Left cardiac atrium (tissue), 4 donors: ENCODE results near the gene SMG6. TPM values are rescaled to one million over a fixed set of nuclear protein-coding genes. Genes with fewer than 3 reads are reported as not detected.
A peak's percentile ranks its signal among the peaks of the same experiment; 100 is the strongest.

Experiments used
- ATAC-seq, 2 donors: fragments of 200-7000 bp; cut with Tn5 transposase; one replicate each; pipeline ENCODE4 v1.9.1; 2020; ENCODE audit warnings: mild to moderate bottlenecking in 2 of 2, moderate library complexity in 2 of 2
- DNase-seq: peaks from one replicate; pipeline ENCODE4 v3.0.0-alpha.2; 2020
- intact Hi-C, 2 donors: fragments of 100-400 bp; cut with DNase I; formaldehyde crosslinking; loops; one replicate each; pipeline versions ENCODE4 v1.14.1 to v1.15.1; 2022 to 2023
- total RNA-seq, 2 donors: library from RNA; stranded (reverse); fragmentation: NEBNext Ultra II Directional; extraction: Animal tissue kit (Norgen Biotek cat#: 25700); gene quantifications; one replicate each; pipeline ENCODE4 v1.2.1, GENCODE V29; 2021
- donor health status: DM: no; HTN: yes; CAD: no.
- donor health status: DM: no; HTN: yes; CAD: no; lungs with severe emphysema.
- donor health status: DM: yes; HTN: yes; CAD: no.
- donor health status: Dilated cardiomyopathy.

SMG6 gene
- total RNA-seq, 2 donors from 2014 or later: 22.3 to 23.0 TPM

DNA sequence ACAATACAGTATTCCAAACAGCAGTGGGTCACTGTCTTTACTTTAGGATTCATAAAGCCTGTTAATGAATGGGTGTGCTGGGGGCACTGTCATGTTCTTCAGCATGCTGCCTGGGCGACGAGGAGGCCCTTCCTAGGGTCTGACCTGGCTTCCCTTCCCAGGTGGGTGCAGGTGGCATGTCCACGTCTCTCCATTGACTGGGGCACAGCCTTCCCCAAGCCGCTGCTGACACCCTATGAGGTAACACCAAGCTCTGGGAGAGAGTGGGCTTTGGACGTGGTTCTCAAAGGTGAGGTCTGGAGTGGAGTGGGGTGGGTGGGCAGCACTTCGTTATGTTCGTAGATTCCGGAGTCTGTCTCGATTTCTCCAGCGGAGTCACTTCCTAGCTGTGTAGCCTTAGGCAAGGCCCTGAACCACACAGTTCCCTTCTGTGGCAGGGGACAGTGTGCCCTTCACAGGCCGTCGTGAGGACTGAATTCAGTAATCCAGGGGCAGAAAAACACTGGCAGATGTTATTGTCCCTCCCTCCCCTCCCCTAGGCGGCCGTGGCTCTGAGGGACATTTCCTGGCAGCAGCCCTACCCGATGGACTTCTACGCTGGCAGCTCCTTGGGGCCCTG, 262.5 kb downstream of the SMG6 start:
- intact Hi-C loops: loop anchor here in 1 of 2 donors (5.0 kb wide), 1 partner anchor 134 kb away; no protein-coding TSS in a partner anchor
- DNase-seq: no peak
- peak in 1 of 2 donors; percentile 0 for ATAC-seq

DNA sequence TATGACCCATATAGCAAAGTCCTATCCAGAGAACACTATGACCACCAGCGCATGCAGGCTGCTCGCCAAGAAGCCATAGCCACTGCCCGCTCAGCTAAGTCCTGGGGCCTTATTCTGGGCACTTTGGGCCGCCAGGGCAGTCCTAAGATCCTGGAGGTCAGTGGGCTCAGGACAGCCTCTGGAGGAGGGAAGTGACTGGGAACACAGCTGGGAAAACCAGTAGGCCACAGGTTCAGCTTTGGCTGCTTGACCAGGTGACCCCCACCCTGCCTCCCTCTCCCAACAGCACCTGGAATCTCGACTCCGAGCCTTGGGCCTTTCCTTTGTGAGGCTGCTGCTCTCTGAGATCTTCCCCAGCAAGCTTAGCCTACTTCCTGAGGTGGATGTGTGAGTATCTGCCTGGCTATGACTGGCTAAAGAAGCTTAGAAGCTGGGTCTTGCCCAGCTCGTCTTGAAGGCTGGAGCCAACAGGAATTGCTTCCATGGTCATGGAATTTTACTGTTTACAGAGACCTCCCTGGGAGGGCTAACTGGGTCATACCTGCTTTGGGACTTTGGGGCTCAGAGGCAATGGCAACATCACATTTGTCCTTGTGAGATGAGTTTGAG, 263.3 kb downstream of the SMG6 start:
- no peak for DNase-seq
- intact Hi-C loops: loop anchor here in 1 of 2 donors (5.0 kb wide), 1 partner anchor 133 kb away; no protein-coding TSS in a partner anchor
- no peak for ATAC-seq

DNA sequence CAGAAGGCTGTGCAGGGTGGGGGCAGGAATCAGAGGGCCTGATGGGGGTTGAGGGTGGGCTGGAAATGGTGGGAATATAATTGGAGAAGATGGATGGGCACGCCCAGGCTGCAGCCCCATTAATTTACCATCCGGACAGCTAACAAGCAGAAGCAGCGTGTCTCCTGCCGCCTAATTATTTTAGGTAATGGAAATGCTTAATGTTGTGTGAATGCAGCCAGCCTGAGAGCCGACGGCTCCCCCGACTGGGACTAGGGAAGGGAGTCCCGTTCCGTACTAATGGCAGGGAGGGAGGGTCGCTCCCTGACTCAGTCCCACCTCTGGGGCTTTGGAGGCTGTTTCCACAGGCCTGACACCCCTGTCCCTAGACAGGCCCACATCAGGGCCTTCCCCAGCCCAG, 266.4 kb downstream of the SMG6 start:
- DNase-seq (no peak), ATAC-seq (no peak)
- intact Hi-C loops: loop anchor here in 1 of 2 donors (10.0 kb wide), 1 partner anchor 372 kb away; no protein-coding TSS in a partner anchor

DNA sequence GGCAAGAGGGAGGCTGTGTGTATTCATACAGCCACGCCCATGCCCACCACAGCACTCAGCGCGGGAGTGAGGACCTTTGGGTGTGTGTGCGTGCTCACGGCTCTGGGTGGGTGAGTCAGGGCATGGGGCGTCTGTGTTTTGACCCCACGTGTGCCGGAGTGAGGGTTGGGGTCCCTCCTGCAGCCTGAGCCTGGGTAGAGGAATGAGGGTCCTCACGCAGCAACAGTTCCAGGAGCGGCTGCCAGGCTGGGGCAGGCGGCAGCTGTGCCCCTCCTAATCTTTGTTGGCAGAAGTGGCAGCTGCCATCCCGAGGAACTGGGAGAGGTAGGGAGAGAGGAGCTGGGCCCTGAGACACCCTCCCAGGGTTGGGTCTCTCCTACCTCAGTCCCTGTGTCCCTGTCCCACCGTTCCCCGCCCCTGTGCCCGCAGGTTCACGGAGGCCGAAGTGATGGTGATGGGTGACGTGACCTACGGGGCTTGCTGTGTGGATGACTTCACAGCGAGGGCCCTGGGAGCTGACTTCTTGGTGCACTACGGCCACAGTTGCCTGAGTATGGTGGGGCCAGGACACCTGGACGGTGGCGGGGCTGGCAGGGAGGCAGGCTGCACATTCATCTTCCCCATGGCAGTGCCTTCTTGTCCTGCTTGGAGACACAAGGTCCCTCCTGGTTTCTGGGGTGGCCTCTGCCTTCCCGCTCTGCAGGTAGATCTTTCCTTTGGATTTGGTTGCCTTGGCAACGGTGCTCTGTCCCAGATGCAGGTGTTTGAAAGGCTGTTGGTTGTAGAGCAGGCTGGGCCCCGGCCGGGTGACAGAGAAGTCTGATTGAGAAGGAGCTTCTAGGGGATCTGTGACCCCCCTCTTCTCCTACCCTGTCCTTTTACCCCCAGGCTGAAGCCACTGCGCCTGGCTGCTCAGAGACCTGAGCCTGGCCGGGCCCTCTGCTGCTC, 267.8 kb downstream of the SMG6 start:
- ATAC-seq (no peak), DNase-seq (no peak)
- intact Hi-C loops: loop anchor here in 1 of 2 donors (10.0 kb wide), 1 partner anchor 371 kb away; no protein-coding TSS in a partner anchor

DNA sequence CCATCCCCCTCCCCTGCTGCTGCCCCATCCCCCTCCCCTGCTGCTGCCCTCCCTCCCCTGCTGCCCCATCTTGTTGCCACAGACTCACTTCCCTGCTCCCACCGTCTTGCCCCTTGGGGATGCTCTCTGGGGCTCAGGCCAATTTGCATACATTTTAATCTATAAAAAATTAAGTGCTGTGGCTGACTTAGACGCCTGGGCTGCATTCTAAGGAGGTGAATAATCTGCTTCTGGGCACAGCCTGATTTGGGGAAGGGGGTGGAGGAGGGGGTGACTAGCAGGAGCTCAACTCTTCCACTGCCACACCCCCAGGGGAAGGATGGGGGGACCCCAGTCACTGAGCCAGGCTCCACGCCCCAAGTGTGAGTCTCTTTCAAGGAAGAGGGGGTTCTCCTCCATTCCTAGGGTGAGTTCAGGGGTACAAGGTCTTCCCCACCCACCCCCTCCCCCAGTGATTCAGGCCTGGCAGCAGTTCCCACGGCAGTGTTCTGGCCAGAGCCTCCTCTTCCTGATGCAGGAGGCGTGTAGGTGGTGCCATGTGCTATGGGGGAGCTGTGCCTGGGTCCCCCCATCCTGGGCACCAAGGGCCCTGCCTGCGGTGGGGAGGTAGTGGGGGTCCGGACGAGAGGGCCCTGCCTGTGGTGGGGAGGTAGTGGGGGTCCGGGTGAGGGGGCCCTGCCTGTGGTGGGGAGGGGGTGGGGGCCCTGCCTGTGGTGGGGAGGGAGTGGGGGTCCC, 268.6 kb downstream of the SMG6 start:
- intact Hi-C loops: loop anchor here in 1 of 2 donors (10.0 kb wide), 1 partner anchor 370 kb away; no protein-coding TSS in a partner anchor
- ATAC-seq: no peak
- DNase-seq: no peak

DNA sequence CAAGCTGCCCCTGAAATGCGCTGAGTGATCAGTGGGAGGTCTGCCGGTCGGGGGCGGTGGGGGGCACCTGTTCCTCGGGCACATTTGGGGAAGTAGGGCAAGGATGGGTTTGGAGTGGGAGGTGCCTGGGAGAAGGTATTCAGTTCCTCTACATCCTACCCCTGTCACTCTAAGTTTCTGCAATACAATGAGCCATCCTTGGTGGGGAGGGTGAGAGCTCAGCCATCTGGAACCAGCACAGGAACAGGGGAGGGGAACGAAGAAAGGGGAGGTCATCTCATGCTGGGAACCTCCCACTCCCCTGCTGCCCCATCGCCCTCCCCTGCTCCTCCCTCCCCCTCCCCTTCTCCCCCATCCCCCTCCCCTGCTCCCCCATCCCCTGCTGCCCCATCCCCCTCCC, 269.4 kb downstream of the SMG6 start:
- ATAC-seq: no peak
- intact Hi-C loops: loop anchor here in 1 of 2 donors (10.0 kb wide), 1 partner anchor 369 kb away; no protein-coding TSS in a partner anchor
- DNase-seq: no peak

DNA sequence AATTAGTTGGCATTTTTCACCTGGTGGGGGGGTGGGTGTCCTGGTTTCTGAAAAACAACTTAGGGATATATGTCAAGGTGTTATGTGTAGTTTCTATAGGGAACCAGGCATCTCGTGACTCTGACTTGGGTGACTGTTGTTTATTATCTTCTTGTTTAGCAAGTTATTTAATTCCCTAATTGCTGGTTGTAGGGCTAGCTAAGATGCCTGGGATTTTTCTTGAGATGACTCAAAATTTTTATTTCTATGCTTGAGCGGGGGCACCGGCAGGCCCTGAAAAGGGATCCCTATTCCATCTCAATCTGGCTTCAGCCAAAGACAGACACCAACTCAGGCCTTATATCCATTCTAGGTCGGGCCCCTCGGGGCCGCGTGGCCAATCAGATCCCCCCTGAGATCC, 270.4 kb downstream of the SMG6 start:
- ATAC-seq (no peak), DNase-seq (no peak)
- intact Hi-C loops: loop anchor here in 1 of 2 donors (10.0 kb wide), 1 partner anchor 368 kb away; no protein-coding TSS in a partner anchor

DNA sequence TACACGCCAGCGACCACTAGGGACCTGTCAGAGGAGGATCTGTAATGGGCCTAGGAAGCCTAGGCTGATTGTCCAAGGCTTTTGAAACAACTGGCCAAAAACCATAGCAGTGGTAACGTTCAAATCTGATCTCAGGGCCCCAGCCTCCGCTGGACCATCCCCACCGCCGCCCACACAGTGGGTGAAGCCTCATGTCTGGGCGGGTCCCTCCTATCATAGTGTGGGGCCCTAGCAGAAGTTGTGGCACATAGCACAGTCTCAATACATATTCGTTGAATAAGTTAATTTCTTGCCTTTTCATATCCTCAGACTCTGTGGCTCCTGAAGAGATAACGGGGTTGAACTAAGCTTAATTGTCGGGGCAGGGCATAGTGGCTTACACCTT, 272.8 kb downstream of the SMG6 start:
- DNase-seq: no peak
- intact Hi-C loops: loop anchor here in 1 of 2 donors (10.0 kb wide), 1 partner anchor 366 kb away; no protein-coding TSS in a partner anchor

DNA sequence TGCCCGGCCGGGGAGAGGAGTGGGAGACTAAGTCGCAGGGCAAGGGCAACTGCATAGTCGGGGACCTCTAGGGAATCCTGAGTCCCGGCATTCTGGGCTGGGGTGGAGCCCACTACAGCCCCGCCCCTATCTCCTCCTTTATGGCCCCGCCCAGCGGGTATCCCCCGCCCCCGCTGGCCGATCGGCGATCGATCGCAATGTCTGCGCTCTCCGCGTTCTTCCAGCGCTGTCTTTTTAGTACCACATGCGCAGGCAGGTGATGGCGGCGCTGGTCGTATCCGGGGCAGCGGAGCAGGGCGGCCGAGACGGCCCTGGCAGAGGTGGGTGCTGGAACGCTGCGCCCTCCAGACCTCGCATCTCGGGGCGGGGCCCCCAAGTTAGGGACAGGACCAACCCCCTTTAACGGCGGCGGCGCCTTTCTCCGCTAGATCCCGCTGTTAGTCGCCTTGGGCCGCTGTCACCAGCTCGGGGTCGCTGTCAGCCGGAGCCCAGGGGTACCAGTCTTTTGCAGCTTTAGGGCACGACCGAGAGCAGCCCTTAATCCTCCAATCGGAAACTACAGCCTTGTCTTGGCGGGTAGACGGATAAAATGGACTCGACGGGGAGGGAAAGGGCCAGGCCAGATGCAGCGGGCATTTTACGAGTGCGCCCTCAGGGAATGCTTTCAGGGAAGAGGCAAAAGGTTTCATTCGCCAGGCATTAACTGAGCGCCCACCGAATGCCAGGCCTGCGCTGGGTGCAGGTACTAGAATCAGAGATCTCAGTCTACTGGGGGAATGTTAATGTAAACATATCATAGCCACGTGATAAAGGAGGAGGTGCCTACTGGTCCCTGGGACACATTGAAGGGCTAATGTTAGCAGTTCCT, 273.4 kb downstream of the SMG6 start, which contains the start of gene DPH1:
TSS of gene DPH1 (plus strand) at position 243 of the 868 bp plus-strand sequence. CDS start at position 260, 17 bp downstream.
- ATAC-seq (peak; percentile 85 to 90), DNase-seq (peak; percentile 92)
- intact Hi-C loops: loop anchor here (5.0 to 10.0 kb wide), 4 partner anchors 108 to 365 kb away; no protein-coding TSS in a partner anchor

More for the DNA sequence above, 272.8 kb downstream of the SMG6 start:
- ATAC-seq: no peak

DNA sequence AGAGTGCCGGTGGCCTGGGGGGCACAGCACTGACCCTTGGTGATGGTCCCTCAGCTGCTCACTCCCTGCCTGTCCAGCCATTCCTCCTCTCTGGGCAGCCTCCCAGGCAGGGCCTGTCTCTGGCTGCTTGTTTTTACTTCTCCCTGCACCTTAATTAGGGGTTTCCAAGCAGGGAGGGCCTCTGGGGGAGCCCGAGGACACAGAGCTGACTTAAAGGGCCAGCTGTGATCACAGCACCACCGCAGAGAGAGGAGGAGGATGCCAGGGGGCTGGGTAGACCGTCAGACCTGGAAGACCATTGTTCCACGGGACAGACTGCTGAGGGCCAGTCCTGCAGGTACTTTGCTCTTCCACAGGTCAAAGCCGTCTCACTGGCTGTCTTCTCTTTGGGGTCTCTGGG, 274.8 kb downstream of the SMG6 start:
- ATAC-seq: no peak
- intact Hi-C loops: loop anchor here (5.0 kb wide), 3 partner anchors 106 to 311 kb away; no protein-coding TSS in a partner anchor
- no peak for DNase-seq

DNA sequence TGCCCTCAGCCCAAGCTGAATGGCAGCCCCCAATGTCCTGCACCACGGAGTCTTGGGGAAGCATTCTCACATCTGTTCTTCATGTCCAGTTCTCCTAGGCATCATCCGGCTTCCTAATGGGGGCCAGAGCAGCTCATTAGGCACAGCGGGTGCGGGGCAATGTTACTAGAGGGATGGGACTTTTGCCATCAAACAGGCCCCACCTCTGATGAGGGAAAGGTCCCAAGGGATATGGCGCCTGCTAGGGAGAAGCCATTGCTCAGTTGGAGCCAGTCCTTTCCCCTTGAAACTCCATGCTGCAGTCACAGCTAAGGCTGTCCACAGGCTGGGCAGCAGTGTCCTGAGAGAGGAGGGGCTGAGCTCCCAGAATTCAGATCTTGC, 275.4 kb downstream of the SMG6 start:
- ATAC-seq (no peak), DNase-seq (no peak)
- intact Hi-C loops: loop anchor here (5.0 kb wide), 3 partner anchors 106 to 311 kb away; no protein-coding TSS in a partner anchor

DNA sequence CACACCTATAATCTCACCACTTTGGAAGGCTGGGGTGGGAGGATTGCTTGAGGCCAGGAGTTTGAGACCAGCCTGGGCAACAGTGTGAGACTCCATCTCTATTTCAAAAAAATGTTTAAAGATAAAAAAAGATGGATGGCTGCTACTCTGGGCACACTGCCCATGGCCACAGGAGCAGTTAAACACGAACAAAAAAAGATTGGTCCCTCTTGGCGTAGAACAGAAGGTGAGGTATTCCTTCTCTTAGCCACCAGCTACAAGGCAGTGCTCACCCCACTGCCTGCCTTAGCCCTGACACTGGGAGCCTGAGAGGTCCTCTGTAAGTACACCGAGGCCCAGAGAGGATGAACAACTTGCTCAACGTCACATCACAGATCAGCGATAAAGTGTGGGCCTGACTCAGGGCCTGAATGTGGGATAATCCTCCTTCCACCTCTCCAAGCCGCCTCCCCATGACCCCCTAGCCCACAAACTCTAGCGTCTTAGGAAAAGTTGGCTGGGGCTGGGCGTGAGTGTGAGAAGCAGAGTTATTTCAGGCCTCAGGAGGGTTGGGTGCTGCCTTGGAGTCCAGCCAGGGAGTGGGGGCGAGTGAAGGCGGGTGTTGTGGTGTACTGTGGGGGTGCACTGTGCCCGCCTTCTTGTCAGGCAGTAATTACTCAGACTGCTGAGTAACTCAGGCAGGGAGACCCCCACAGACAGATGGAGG, 275.9 kb downstream of the SMG6 start:
- no peak for DNase-seq
- ATAC-seq: no peak
- intact Hi-C loops: loop anchor here (2.0 to 5.0 kb wide), 4 partner anchors 105 to 310 kb away; no protein-coding TSS in a partner anchor

DNA sequence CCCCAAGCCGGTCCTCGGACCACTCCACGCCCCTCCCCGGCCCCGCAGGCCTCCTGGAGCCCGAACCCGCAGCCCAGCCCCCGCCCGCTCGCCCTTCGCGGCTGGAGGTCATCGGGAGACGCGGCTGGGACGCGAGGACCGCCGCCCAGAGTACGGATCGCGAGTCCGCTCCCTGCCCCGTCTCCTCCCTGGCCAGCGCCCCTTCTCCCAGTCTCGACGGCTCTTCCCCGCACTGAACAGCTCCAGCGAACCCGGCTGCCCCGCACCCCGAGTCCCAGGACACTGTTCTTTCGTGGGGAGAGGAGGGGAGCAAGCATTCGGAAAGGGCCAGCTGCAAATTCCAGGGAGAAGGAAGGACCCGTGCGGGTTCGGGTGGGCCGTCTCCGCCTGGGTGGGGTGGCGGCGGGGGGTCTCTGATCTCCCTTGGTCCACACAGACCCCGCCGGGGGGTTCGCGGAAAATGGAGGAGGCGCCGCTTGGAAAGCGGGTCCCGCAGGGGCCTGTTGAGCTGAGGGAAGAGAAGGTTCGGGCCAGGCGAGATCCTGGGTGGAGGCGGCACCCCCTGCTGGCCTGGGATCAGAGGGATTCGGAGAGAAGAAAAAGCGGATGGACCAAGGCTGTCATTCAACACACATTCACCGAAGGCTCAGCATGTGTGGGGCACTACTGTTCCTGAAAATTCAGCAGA, 277.8 kb downstream of the SMG6 start:
- ATAC-seq (peak; percentile 53 to 59), DNase-seq (peak; percentile 84)
- intact Hi-C loops: loop anchor here (2.0 to 5.0 kb wide), 4 partner anchors 103 to 308 kb away; no protein-coding TSS in a partner anchor

DNA sequence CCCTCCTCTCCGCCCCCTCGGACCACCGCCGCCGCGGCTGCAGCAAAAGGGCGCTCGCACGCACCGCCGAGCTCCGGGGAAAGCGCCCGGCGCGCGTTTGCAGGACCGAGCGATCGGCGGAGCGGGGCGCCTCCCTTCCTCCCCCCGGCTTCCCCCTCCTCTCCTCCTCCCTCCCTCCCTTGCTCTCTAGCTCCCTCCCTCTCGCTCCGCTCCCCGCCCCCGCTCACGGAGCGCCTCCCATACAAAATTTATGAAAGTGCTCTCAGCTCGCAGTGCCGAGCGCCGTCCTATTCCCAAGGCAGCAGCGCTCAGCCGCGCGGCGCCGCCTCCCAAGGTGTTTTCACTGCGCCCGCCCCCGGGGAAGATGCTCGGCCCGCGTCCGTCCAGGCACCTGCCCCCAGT, 278.4 kb downstream of the SMG6 start, which contains the start of gene RTN4RL1:
TSS of gene RTN4RL1 (minus strand) at position 115 of the 402 bp plus-strand sequence. CDS start 469 bp downstream, outside the sequence.
- ATAC-seq (peak; percentile 58 to 63), DNase-seq (peak; percentile 80)
- intact Hi-C loops: loop anchor here (5.0 kb wide), 3 partner anchors 103 to 308 kb away; no protein-coding TSS in a partner anchor

DNA sequence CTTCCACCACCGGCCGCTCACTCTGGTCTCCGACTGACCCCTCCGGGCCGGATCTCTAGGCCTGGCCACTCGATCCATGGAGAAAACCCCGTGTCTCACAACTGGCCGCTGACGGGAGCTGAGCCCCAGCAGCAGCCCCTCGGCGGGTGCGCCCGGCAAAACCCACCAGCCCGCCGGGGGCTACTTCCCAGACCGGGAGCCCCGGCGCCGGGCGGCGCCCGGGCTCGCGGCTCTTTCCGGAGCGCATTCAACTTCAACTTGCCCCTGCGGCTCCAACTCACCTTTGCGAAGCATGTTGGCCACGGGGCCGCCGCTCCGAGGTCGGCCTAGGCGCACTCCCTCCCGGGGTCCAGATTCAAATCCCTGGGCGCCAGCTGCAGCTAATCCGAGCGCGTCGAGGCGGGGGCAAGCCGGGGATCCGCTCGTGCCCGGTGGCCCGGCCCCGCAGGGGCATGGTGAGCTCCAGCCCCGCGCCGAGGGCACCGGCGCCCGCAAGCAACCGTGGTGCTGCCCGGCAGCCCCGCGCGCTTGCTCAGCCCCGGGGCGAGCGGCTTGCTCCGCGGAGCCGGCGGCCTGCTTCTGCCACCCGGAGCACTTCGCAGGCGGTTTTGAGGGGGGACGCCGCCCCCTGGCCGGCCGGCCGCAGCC, 278.9 kb downstream of the SMG6 start:
- DNase-seq: no peak
- intact Hi-C loops: loop anchor here (5.0 kb wide), 3 partner anchors 102 to 307 kb away; no protein-coding TSS in a partner anchor
- peak; percentile 2 for ATAC-seq
